Measurements from ENCODE around the gene IGDCC3. TPM values are rescaled to one million over a fixed set of nuclear protein-coding genes. Genes with fewer than 3 reads are reported as not detected.
A peak's percentile ranks its signal among the peaks of the same experiment; 100 is the strongest.

The IGDCC3 gene
- total and polyA plus RNA-seq, 2 donors (not counting 1 experiment from before 2014, with no cell fraction given): not detected

GRCh38 chr15:65384505-65384894, 6.7 kb upstream of the IGDCC3 start:
- no peak overlapping the region for H3K27ac Mint-ChIP-seq
- ChIA-PET POLR2A (interaction anchor here (1.0 kb wide), 1 partner anchor 80 kb away, joined by 6 read pairs; the partner anchor contains the start of gene RNU5B-1), CTCF (interaction anchor here (0.5 to 8.9 kb wide), 18 partner anchors 8 to 351 kb away, joined by 3 to 165 read pairs (median 5); partner anchors contain the start of gene RNU5B-1)
- peaks cover 7 to 13% of the 10 kb centered on the region in 2 donors for H3K4me1 ChIP-seq (ENCODE audit: control insufficient read depth in 2 of 2, insufficient read depth in 2 of 2, low read length in 2 of 2)
- ATAC-seq (ENCODE audit: low read depth) (peak; percentile 12), DNase-seq (no peak)
- no peaks in the 10 kb centered on the region for H4K20me1 ChIP-seq (ENCODE audit: control insufficient read depth, insufficient read depth, low read length, poor library complexity, severe bottlenecking)
- intact Hi-C loops (cut with micrococcal nuclease): no loop called here
- H3K4me2 ChIP-seq (replicated peaks; ENCODE audit: low read depth, low read length, poor library complexity, severe bottlenecking): peak overlapping the region; percentile 98
- peaks cover 16% of the 10 kb centered on the region for H3K4me1 Mint-ChIP-seq
- H3K9me3 ChIP-seq (ENCODE audit: control extremely low read depth in 1 of 3, control insufficient read depth in 2 of 3, insufficient read depth in 1 of 3, low read length in 2 of 3): peaks cover 0 to 3% (median 0%) of the 10 kb centered on the region in 3 donors
- H3K27ac ChIP-seq (ENCODE audit: low read length in 2 of 2): no peak overlapping the region
- H3K4me3 Mint-ChIP-seq: peak overlapping the region; percentile 92
- TF ChIP-seq, protein P1, sequence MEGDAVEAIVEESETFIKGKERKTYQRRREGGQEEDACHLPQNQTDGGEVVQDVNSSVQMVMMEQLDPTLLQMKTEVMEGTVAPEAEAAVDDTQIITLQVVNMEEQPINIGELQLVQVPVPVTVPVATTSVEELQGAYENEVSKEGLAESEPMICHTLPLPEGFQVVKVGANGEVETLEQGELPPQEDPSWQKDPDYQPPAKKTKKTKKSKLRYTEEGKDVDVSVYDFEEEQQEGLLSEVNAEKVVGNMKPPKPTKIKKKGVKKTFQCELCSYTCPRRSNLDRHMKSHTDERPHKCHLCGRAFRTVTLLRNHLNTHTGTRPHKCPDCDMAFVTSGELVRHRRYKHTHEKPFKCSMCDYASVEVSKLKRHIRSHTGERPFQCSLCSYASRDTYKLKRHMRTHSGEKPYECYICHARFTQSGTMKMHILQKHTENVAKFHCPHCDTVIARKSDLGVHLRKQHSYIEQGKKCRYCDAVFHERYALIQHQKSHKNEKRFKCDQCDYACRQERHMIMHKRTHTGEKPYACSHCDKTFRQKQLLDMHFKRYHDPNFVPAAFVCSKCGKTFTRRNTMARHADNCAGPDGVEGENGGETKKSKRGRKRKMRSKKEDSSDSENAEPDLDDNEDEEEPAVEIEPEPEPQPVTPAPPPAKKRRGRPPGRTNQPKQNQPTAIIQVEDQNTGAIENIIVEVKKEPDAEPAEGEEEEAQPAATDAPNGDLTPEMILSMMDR (IDR thresholded peaks at IDR 0.05): no peak
- no peak for TF ChIP-seq EZH2 (IDR thresholded peaks at IDR 0.05; ENCODE audit: borderline replicate concordance, insufficient read depth, low read depth, low read length, poor library complexity, severe bottlenecking)
- H3K36me3 ChIP-seq (replicated peaks in 1 of 2; ENCODE audit: control extremely low read depth in 1 of 2, control insufficient read depth in 1 of 2, extremely low read depth in 1 of 2, insufficient read depth in 2 of 2, low read length in 1 of 2): no peaks in the 10 kb centered on the region
- H2AFZ ChIP-seq (ENCODE audit: insufficient read depth, low read depth, low read length, poor library complexity, severe bottlenecking): peak overlapping the region; percentile 91
- WGBS (ENCODE audit: insufficient coverage): 67% methylated on average over 3 of the region's 4 CpGs
- peaks cover 44% of the 10 kb centered on the region for H3K27me3 Mint-ChIP-seq
- H3K9me3 Mint-ChIP-seq (ENCODE audit: insufficient read depth): no peaks in the 10 kb centered on the region
- peak overlapping the region in 4 of 5 experiments; percentile 50 to 67 (median 62) for H3K4me3 ChIP-seq (ENCODE audit: control extremely low read depth in 1 of 5, extremely low read depth in 1 of 5, insufficient read depth in 1 of 5, low read depth in 2 of 5, low read length in 4 of 5)
- no peaks in the 10 kb centered on the region for H3K79me2 ChIP-seq (ENCODE audit: control insufficient read depth, insufficient read depth, low read length)
- H3K27me3 ChIP-seq (replicated peaks in 1 of 4; ENCODE audit: control extremely low read depth in 1 of 4, control insufficient read depth in 3 of 4, insufficient read depth in 4 of 4, low read length in 3 of 4): peaks cover 0 to 26% (median 7%) of the 10 kb centered on the region in 4 experiments
- peak overlapping the region; percentile 70 for H3K9ac ChIP-seq (ENCODE audit: low read length)

- H3K9ac ChIP-seq (ENCODE audit: low read length): no peak overlapping the region
- H3K4me3 ChIP-seq (ENCODE audit: control extremely low read depth in 1 of 5, extremely low read depth in 1 of 5, insufficient read depth in 1 of 5, low read depth in 2 of 5, low read length in 4 of 5): no peak overlapping the region
- no peaks in the 10 kb centered on the region for H4K20me1 ChIP-seq (ENCODE audit: control insufficient read depth, insufficient read depth, low read length, poor library complexity, severe bottlenecking)
- H3K9me3 ChIP-seq (ENCODE audit: control extremely low read depth in 1 of 3, control insufficient read depth in 2 of 3, insufficient read depth in 1 of 3, low read length in 2 of 3): no peaks in the 10 kb centered on the region
- ATAC-seq (ENCODE audit: low read depth) (no peak), DNase-seq (no peak)
- H2AFZ ChIP-seq (ENCODE audit: insufficient read depth, low read depth, low read length, poor library complexity, severe bottlenecking): no peak overlapping the region
- H3K4me1 Mint-ChIP-seq: peaks cover 16% of the 10 kb centered on the region
- peaks cover 7 to 13% of the 10 kb centered on the region in 2 donors for H3K4me1 ChIP-seq (ENCODE audit: control insufficient read depth in 2 of 2, insufficient read depth in 2 of 2, low read length in 2 of 2)
- peaks cover 41% of the 10 kb centered on the region for H3K27me3 Mint-ChIP-seq
- H3K9me3 Mint-ChIP-seq (ENCODE audit: insufficient read depth): no peaks in the 10 kb centered on the region
- H3K4me2 ChIP-seq (replicated peaks; ENCODE audit: low read depth, low read length, poor library complexity, severe bottlenecking): no peak overlapping the region
- no peak overlapping the region for H3K27ac ChIP-seq (ENCODE audit: low read length in 2 of 2)
- TF ChIP-seq EZH2 (IDR thresholded peaks at IDR 0.05; ENCODE audit: borderline replicate concordance, insufficient read depth, low read depth, low read length, poor library complexity, severe bottlenecking): no peak
- TF ChIP-seq, protein P1 (IDR thresholded peaks at IDR 0.05): no peak
- CTCF ChIA-PET: interaction anchor here (0.5 to 8.9 kb wide), 5 partner anchors 64 to 350 kb away, joined by 3 to 165 read pairs (median 4); partner anchors contain the start of gene RNU5B-1
- POLR2A ChIA-PET: no interaction called here
- H3K4me3 Mint-ChIP-seq: peak overlapping the region; percentile 92
- no peaks in the 10 kb centered on the region for H3K79me2 ChIP-seq (ENCODE audit: control insufficient read depth, insufficient read depth, low read length)
- peaks cover 0 to 27% (median 8%) of the 10 kb centered on the region in 4 experiments for H3K27me3 ChIP-seq (replicated peaks in 1 of 4; ENCODE audit: control extremely low read depth in 1 of 4, control insufficient read depth in 3 of 4, insufficient read depth in 4 of 4, low read length in 3 of 4)
- H3K36me3 ChIP-seq (replicated peaks in 1 of 2; ENCODE audit: control extremely low read depth in 1 of 2, control insufficient read depth in 1 of 2, extremely low read depth in 1 of 2, insufficient read depth in 2 of 2, low read length in 1 of 2): no peaks in the 10 kb centered on the region
- WGBS (ENCODE audit: insufficient coverage): 82% methylated on average over 4 of the region's 6 CpGs
- no peak overlapping the region for H3K27ac Mint-ChIP-seq
- intact Hi-C loops (cut with micrococcal nuclease): no loop called here
Measured at GRCh38 chr15:65383991-65384390, 6.2 kb upstream of the IGDCC3 start.
